Measurements from ENCODE around the gene ARHGEF17.

- TF ChIP-seq POLR2AphosphoS5 (IDR thresholded peaks at IDR 0.05; ENCODE audit: low read depth, low read length) (no peak), TAF1 (IDR thresholded peaks at IDR 0.05; ENCODE audit: borderline replicate concordance, insufficient read depth, low read length) (no peak), SIN3A (IDR thresholded peaks at IDR 0.05; ENCODE audit: borderline replicate concordance, insufficient read depth, low read length) (no peak)
Measured at GRCh38 chr11:73375830-73376159, 67.7 kb downstream of the ARHGEF17 start.
